Nephron (organoid): Measurements from ENCODE around the gene OTUB2.

ENCODE experiments used
- H3K27ac Mint-ChIP-seq, 3 experiments: 2 replicates each; pipeline ENCODE4 v1.8.0; 2020; ENCODE audit warnings: mixed read lengths in 3 of 3, mild to moderate bottlenecking in 2 of 3, moderate library complexity in 1 of 3
- H3K27me3 Mint-ChIP-seq: 2 replicates; pipeline ENCODE4 v1.8.0; 2021; ENCODE audit warnings: low read depth, mild to moderate bottlenecking, moderate library complexity, mixed read lengths
- H3K36me3 Mint-ChIP-seq: 2 replicates; pipeline ENCODE4 v1.8.0; 2020; ENCODE audit warnings: low read depth, mixed read lengths
- H3K4me1 Mint-ChIP-seq: 2 replicates; pipeline ENCODE4 v1.8.0; 2020; ENCODE audit warnings: mixed read lengths
- H3K4me3 Mint-ChIP-seq, 3 experiments: 2 replicates each; pipeline ENCODE4 v1.8.0; 2020; ENCODE audit warnings: mild to moderate bottlenecking in 3 of 3, mixed read lengths in 3 of 3, moderate library complexity in 2 of 3
- H3K9me3 Mint-ChIP-seq: 2 replicates; pipeline ENCODE4 v1.8.0; 2020; ENCODE audit warnings: mixed read lengths
- CTCF ChIP-seq, 3 experiments: fragments of 200-600 bp; sonication (generic); IDR thresholded peaks; one replicate each; pipeline ENCODE4 v1.5.0; 2021; ENCODE audit warnings: antibody characterized with exemption in 3 of 3; ENCODE audit not compliant: unreplicated experiment in 3 of 3

The OTUB2 gene

GRCh38 chr14:94029671-94030203 lies 3.6 kb downstream of the OTUB2 start:
- Mint-ChIP-seq H3K9me3 (no peaks in the 10 kb centered on the region), H3K4me1 (peaks cover 5% of the 10 kb centered on the region), H3K36me3 (peaks cover 3% of the 10 kb centered on the region), H3K27me3 (no peaks in the 10 kb centered on the region), H3K27ac (peak overlapping the region in 1 of 3 experiments; percentile 4), H3K4me3 (peak overlapping the region; percentile 6 to 65 (median 51))
- TF ChIP-seq CTCF (IDR thresholded peaks at IDR 0.05; ENCODE audit: unreplicated experiment in 3 of 3), result no peak

- Mint-ChIP-seq H3K4me1 (peaks cover 5% of the 10 kb centered on the region), H3K4me3 (no peak overlapping the region), H3K27ac (no peak overlapping the region), H3K36me3 (peaks cover 3% of the 10 kb centered on the region), H3K27me3 (no peaks in the 10 kb centered on the region), H3K9me3 (no peaks in the 10 kb centered on the region)
- no peak for TF ChIP-seq CTCF (IDR thresholded peaks at IDR 0.05; ENCODE audit: unreplicated experiment in 3 of 3)
Measured at GRCh38 chr14:94030571-94030970, 4.4 kb downstream of the OTUB2 start.

GRCh38 chr14:94031161-94031882 lies 5.2 kb downstream of the OTUB2 start:
- no peak overlapping the region for H3K27ac Mint-ChIP-seq
- H3K4me1 Mint-ChIP-seq, result no peaks in the 10 kb centered on the region
- no peaks in the 10 kb centered on the region for H3K9me3 Mint-ChIP-seq
- H3K4me3 Mint-ChIP-seq, result no peak overlapping the region
- H3K27me3 Mint-ChIP-seq, result no peaks in the 10 kb centered on the region
- no peak for TF ChIP-seq CTCF (IDR thresholded peaks at IDR 0.05; ENCODE audit: unreplicated experiment in 3 of 3)
- H3K36me3 Mint-ChIP-seq, result peaks cover 3% of the 10 kb centered on the region

GRCh38 chr14:94031883-94032279 lies 5.7 kb downstream of the OTUB2 start:
- H3K27ac Mint-ChIP-seq, result no peak overlapping the region
- H3K27me3 Mint-ChIP-seq, result no peaks in the 10 kb centered on the region
- no peaks in the 10 kb centered on the region for H3K9me3 Mint-ChIP-seq
- no peak for TF ChIP-seq CTCF (IDR thresholded peaks at IDR 0.05; ENCODE audit: unreplicated experiment in 3 of 3)
- no peak overlapping the region for H3K4me3 Mint-ChIP-seq
- H3K36me3 Mint-ChIP-seq, result peaks cover 3% of the 10 kb centered on the region
- no peaks in the 10 kb centered on the region for H3K4me1 Mint-ChIP-seq

- Mint-ChIP-seq H3K9me3 (no peaks in the 10 kb centered on the region), H3K4me3 (no peak overlapping the region), H3K36me3 (peaks cover 3% of the 10 kb centered on the region), H3K4me1 (no peaks in the 10 kb centered on the region), H3K27ac (no peak overlapping the region), H3K27me3 (no peaks in the 10 kb centered on the region)
- no peak for TF ChIP-seq CTCF (IDR thresholded peaks at IDR 0.05; ENCODE audit: unreplicated experiment in 3 of 3)
Measured at GRCh38 chr14:94034886-94035285, 8.7 kb downstream of the OTUB2 start.
